ENCODE data around the gene NPRL2. TPM values are rescaled to one million over a fixed set of nuclear protein-coding genes. Genes with fewer than 3 reads are reported as not detected.

NPRL2 gene
- total RNA-seq, 1 donor from 2014 or later = 21.6 TPM

GRCh38 chr3:50371133-50371685, 20.6 kb upstream of the NPRL2 start:
- no peak for DNase-seq
- no peak for ATAC-seq
- Histone ChIP-seq H3K36me3 (no peaks in the 10 kb centered on the region), H3K9me3 (no peaks in the 10 kb centered on the region), H3K4me1 (no peaks in the 10 kb centered on the region), H3K4me3 (no peak overlapping the region), H3K27ac (no peak overlapping the region), H3K27me3 (no peaks in the 10 kb centered on the region)
- no peak for TF ChIP-seq CTCF (IDR thresholded peaks at IDR 0.05)
- intact Hi-C loops (cut with DNase I) = no loop called here

GRCh38 chr3:50370594-50370993, 20.0 kb upstream of the NPRL2 start:
- intact Hi-C loops (cut with DNase I) = no loop called here
- Histone ChIP-seq H3K9me3 (no peaks in the 10 kb centered on the region), H3K4me3 (no peak overlapping the region), H3K27me3 (no peaks in the 10 kb centered on the region), H3K27ac (no peak overlapping the region), H3K4me1 (no peaks in the 10 kb centered on the region), H3K36me3 (no peaks in the 10 kb centered on the region)
- TF ChIP-seq CTCF (IDR thresholded peaks at IDR 0.05) = no peak
- DNase-seq = no peak
- no peak for ATAC-seq

- DNase-seq (no peak), ATAC-seq (no peak)
- peaks cover 6% of the 10 kb centered on the region for H3K4me1 ChIP-seq
- H3K4me3 ChIP-seq = no peak overlapping the region
- no peak for TF ChIP-seq CTCF (IDR thresholded peaks at IDR 0.05)
- no peaks in the 10 kb centered on the region for H3K27me3 ChIP-seq
- intact Hi-C loops (cut with DNase I) = no loop called here
- no peaks in the 10 kb centered on the region for H3K9me3 ChIP-seq
- H3K36me3 ChIP-seq = no peaks in the 10 kb centered on the region
- no peak overlapping the region for H3K27ac ChIP-seq
These were observed 18.6 kb upstream of the NPRL2 start for GRCh38 chr3:50369012-50369670.

- H3K9me3 ChIP-seq = no peaks in the 10 kb centered on the region
- peak overlapping the region; percentile 55 for H3K4me3 ChIP-seq
- ATAC-seq (no peak), DNase-seq (no peak)
- no peaks in the 10 kb centered on the region for H3K27me3 ChIP-seq
- no peak for TF ChIP-seq CTCF (IDR thresholded peaks at IDR 0.05)
- no peaks in the 10 kb centered on the region for H3K36me3 ChIP-seq
- H3K27ac ChIP-seq = no peak overlapping the region
- intact Hi-C loops (cut with DNase I) = no loop called here
- H3K4me1 ChIP-seq = peaks cover 7% of the 10 kb centered on the region
These were observed 15.3 kb upstream of the NPRL2 start for GRCh38 chr3:50365842-50366220.

GRCh38 chr3:50365080-50365841, 14.7 kb upstream of the NPRL2 start:
- Histone ChIP-seq H3K9me3 (no peaks in the 10 kb centered on the region), H3K27ac (no peak overlapping the region), H3K27me3 (no peaks in the 10 kb centered on the region), H3K36me3 (no peaks in the 10 kb centered on the region), H3K4me3 (peak overlapping the region; percentile 55), H3K4me1 (peaks cover 7% of the 10 kb centered on the region)
- DNase-seq (peak; percentile 89), ATAC-seq (peak; percentile 83)
- no peak for TF ChIP-seq CTCF (IDR thresholded peaks at IDR 0.05)
- intact Hi-C loops (cut with DNase I) = no loop called here
